Hematopoietic multipotent progenitor cell treated with erythropoietin and hydrocortisone succinate and interleukin-3 and kit ligand, for 15 days (in vitro differentiated cells): ENCODE data around the gene GPR137.
A peak's percentile ranks its signal among the peaks of the same experiment; 100 is the strongest.

Source experiments
- DNase-seq: peaks from one replicate; pipeline ENCODE4 v3.0.0-alpha.2; 2015; ENCODE audit warnings: low spot score

The GPR137 gene

DNA sequence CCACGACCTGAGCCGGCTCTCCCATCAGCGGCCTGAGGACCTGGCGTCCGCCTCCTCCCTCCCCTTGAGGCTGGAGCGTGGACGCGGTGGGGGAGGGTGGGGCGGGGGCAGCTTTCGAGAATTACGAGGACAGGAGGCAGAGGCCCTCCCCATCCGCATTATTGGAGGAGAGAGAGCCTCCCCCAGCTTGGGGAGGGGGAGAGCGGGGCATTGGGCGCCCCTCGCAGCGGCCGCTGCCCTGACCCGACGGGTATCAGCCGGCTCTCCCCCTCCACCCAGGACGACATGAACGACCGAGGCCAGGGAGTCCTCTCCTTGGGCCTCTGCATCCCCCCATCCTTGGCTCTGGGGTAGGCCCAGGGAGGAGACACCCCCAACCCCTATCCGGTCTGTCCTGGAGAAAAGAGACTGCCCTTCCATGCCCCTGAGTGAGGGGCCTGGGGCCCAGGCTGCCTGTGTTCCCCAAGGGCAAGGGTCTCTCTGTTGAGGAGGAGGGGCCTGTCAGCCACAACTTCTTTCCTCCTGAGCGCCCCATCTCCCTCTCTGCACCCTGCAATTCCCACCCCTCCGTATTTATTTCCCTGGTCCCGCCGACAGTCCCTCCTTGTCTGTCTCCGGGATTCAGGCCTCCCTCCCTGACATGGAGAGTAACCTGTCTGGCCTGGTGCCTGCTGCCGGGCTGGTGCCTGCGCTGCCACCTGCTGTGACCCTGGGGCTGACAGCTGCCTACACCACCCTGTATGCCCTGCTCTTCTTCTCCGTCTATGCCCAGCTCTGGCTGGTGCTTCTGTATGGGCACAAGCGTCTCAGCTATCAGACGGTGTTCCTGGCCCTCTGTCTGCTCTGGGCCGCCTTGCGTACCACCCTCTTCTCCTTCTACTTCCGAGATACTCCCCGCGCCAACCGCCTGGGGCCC is 495 bp downstream of the GPR137 start:
- peak; percentile 72 for DNase-seq

DNA sequence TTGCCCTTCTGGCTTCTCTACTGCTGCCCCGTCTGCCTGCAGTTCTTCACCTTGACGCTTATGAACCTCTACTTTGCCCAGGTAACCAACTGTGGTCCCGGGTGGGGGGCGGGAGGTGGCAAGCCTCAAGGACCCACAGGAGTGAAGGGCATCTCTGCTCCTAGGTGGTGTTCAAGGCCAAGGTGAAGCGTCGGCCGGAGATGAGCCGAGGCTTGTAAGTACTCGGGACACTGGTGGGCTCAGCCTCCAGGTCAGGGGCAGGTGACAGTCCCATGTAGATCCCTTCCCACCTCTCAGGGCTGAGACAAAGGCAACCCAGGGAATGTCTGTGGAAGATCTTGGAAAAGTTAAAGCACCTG is 1.1 kb downstream of the GPR137 start:
- DNase-seq, result no peak

- DNase-seq, result no peak
Measured at GRCh38 chr11:64287676-64288352, 2.2 kb downstream of the GPR137 start.

GRCh38 chr11:64288353-64288750 is 2.7 kb downstream of the GPR137 start:
- DNase-seq, result no peak

DNA sequence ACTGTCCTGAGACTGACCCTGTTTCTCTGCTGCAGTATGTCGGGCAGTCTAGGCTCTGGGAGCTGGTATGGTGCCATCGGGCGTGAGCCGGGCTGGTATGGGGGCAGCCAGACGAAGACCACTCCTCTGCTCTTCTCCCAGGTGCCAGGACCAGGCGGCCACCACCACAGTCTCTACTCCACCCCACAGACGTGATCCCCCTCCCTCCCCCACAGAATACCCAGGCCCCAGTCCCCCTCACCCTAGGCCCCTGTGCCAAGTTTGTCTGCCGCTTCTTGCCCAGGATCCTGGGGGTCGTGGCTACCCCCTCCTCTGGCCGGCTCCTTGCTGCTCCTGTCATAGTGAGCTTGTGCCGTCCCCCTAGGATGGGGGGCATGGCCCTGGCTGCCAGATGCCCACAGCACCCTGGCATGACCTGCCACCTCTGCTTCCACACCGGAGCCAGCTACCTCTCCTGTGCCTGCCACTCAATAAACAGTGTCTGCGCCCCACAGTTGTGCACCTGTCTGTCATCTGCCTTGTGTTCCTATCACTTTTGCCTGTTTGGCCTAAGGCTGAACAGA is 3.4 kb downstream of the GPR137 start:
- no peak for DNase-seq

DNA sequence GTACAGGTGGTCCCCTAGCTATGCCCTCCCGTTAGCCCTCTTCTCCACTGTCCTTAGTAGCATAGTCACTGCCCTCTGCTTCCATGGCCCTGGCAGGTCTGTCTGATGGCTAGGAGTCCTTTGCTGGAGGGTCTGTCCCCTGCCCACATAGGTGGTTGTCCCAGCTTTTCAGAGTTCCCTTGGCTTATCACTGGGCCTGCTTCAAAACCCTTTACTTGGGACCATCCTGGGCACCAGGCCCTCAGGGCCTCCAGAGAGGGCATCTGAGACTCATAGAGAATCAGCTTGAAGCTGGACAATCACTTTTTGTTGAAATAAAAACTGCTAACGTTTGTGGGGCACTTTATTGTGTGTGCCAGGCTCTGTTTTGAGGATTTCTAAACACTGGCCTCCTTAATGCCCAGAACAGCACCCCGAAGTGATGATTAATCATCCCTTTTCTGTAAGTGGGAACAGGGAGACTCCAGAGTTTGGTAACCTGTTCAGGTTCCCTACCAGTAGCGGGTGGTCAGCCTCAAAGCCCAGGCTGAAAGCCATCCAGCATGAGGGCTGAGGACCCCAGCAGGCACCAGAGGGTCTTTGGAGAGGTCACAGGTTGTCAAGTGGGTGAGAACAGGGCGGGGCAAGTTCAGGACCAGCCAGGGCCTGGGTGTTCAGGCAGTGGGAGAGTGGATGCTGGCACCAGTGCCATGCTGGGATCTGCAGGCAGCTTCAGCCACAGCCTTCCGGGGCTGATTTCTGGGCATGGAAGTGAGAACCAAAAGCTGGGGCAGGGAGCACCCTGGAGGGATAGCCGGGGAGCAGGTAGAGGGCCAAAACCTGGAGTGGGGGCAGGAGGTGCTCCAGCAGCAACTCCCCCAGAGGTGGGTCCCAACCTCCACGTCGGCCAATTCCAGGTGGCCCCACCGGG is 5.0 kb downstream of the GPR137 start:
- DNase-seq, result no peak

DNA sequence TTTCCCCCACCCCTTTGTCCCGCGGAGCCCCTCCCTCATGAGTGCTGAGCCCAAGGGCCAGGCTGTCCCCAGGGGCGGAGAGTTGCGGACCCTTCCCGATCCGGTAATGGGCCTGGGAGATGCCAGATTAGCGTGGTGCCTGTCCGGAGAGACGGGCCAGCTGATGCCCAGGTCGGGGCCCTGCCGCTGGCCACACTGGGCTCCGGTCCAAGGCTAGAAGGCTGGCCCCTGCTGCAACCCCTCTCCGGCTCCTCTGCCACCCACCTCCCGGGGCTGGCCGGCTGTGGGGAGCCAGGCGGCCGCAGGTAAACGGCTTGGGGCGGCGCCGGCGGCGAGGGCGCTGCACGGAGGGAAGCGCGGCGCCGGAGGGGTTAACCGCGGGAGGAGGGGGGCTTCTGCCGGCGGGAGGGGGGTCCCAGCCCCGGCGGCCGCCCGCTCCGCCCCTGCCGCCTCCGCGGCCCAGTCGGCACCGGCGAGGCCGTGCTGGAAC is 5.7 kb downstream of the GPR137 start, which contains the start of gene KCNK4:
KCNK4 (plus strand) TSS at position 41 of the 490 bp plus-strand sequence. CDS start 1,717 bp downstream, outside the sequence.
- no peak for DNase-seq

DNA sequence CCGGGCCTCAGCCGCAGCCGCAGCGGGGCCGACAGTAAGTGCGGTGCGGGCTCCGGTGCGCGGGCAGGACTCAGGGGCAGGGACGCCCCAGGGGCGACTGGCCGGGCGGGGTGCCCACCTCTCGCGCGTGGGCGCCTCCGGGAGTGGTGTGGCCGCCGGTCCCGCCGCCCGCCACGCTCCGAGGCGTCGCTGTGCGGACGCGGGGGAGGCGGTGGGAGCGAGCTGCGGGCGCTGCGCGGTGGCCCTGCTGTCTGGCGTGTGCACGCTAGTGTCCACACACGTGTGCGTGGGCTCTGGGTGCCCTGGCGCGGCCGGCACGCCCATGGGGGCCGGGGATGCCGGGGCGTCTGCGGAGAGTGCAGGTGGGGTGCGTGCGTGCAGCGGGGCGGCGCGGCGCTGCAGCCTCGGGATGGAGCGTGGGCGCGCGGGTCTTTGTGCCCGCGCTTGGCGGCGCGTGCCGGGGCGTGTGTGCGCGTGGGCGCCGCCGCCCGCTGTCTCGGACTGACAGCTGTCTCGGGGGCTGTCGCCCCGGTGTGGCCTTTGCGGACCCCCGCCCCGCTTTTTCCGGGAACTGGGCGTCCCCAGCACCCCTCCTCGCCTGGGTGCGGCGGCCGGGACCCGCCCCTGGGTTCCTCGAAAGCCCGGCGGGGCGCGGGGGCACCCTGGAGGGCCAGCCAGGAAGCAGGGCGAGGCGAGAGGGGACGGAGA is 6.3 kb downstream of the GPR137 start:
- no peak for DNase-seq

DNA sequence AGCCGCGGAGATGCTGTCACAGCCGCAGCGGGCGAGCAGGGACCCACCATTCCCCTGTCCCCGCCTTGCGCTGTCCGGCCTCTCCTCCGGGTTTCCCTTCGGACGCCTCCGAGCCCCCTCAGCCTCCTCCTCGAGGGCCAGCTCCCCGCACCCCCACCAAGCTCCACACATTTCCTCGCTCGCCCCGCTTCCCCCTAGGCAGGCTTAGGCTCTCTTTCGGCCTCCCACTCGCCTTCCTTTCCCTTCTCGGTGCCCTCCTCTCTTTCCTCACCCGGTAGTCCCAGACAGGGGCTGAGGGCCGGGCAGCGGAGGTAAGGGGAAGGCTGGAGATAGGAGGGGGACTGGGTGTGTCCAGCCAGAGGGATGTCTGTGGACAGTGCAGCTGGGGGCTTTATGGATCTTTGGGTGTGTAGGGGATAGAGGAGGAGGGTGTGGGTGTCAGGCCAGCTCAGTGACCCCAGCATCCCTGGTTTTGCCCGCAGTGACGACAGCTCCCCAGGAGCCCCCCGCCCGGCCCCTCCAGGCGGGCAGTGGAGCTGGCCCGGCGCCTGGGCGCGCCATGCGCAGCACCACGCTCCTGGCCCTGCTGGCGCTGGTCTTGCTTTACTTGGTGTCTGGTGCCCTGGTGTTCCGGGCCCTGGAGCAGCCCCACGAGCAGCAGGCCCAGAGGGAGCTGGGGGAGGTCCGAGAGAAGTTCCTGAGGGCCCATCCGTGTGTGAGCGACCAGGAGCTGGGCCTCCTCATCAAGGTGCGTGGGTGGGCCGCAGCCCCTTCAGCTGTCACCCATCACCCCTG is 7.0 kb downstream of the GPR137 start:
- no peak for DNase-seq

GRCh38 chr11:64294774-64295173 is 9.1 kb downstream of the GPR137 start:
- DNase-seq, result no peak

GRCh38 chr11:64295760-64296159 is 10.1 kb downstream of the GPR137 start:
- no peak for DNase-seq

DNA sequence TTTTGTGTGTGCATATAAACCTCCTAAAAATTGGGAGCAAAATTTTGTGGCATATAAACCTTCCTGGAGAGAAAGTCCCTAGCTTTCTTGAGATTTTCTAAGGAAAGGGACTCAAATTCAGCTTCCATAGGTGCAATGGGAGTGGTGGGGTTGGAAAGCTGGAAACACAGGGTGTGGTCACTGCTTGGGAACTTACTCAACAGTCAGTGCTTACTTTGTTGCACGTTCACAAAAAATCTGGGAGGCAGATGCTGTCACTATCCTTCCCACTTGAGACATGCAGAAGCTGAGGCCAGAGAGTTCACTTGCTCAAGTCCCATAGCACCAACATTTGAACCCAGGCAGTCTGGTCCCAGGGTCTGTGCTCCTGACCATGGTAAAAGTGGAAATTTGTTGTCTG is 10.6 kb downstream of the GPR137 start:
- DNase-seq, result no peak

GRCh38 chr11:64296830-64297698 is 11.4 kb downstream of the GPR137 start:
- no peak for DNase-seq

- DNase-seq, result no peak
Measured at GRCh38 chr11:64297699-64298358, 12.2 kb downstream of the GPR137 start.

GRCh38 chr11:64298966-64299846 is 13.6 kb downstream of the GPR137 start:
- peak; percentile 57 for DNase-seq

- no peak for DNase-seq
Measured at GRCh38 chr11:64299847-64300648, 14.4 kb downstream of the GPR137 start, which contains the start of gene CATSPERZ. Gene CATSPERZ, plus strand, starts transcription at chr11:64300358. Its CDS starts 53 bp downstream, at chr11:64300411.
